ENCODE results near the gene LGALS9.

Gene LGALS9

GRCh38 chr17:27597188-27597580 is 33.8 kb upstream of the LGALS9 start:
- peak overlapping the region; percentile 62 to 64 for H3K27ac Mint-ChIP-seq
- no peaks in the 10 kb centered on the region for H3K9me3 Mint-ChIP-seq
- DNase-seq = no peak
- ATAC-seq (replicated peaks) = no peak
- no peak overlapping the region for H3K4me3 Mint-ChIP-seq
- peaks cover 6% of the 10 kb centered on the region for H3K36me3 Mint-ChIP-seq (ENCODE audit: insufficient read depth)
- H3K4me1 Mint-ChIP-seq (ENCODE audit: low read depth in 2 of 2) = peaks cover 2 to 10% of the 10 kb centered on the region in 2 donors
- H3K27me3 Mint-ChIP-seq = no peaks in the 10 kb centered on the region

GRCh38 chr17:27597783-27598320 is 33.1 kb upstream of the LGALS9 start:
- ATAC-seq (replicated peaks) (no peak), DNase-seq (no peak)
- peak overlapping the region; percentile 62 to 64 for H3K27ac Mint-ChIP-seq
- H3K4me3 Mint-ChIP-seq = no peak overlapping the region
- H3K9me3 Mint-ChIP-seq = no peaks in the 10 kb centered on the region
- H3K36me3 Mint-ChIP-seq (ENCODE audit: insufficient read depth) = peaks cover 4% of the 10 kb centered on the region
- H3K27me3 Mint-ChIP-seq = no peaks in the 10 kb centered on the region
- peaks cover 2 to 10% of the 10 kb centered on the region in 2 donors for H3K4me1 Mint-ChIP-seq (ENCODE audit: low read depth in 2 of 2)

GRCh38 chr17:27598337-27599050 is 32.5 kb upstream of the LGALS9 start:
- H3K9me3 Mint-ChIP-seq = no peaks in the 10 kb centered on the region
- peaks cover 2 to 10% of the 10 kb centered on the region in 2 donors for H3K4me1 Mint-ChIP-seq (ENCODE audit: low read depth in 2 of 2)
- H3K27ac Mint-ChIP-seq = peak overlapping the region in 1 of 2 donors; percentile 69
- ATAC-seq (replicated peaks) = no peak
- no peak overlapping the region for H3K4me3 Mint-ChIP-seq
- peaks cover 4% of the 10 kb centered on the region for H3K36me3 Mint-ChIP-seq (ENCODE audit: insufficient read depth)
- DNase-seq = no peak
- H3K27me3 Mint-ChIP-seq = no peaks in the 10 kb centered on the region

DNA sequence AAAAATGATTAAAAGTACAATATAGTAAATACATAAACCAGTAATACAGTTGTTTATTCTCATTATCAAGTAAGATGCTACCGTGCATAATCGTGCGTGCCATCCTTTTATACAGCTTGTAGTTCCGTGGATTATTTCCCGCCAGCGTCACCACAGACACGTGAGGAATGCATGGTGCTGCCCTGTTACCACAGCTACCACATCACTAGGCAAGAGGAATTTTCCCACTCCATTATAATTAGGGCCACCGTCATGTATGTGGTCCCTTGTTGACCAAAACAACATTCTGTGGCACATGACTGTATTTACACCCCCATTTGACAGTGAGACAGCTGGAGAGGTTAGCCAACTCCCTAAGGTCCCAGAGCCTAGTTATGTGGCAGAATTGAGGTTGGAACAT is 30.5 kb upstream of the LGALS9 start:
- Mint-ChIP-seq H3K27me3 (no peaks in the 10 kb centered on the region), H3K4me1 (ENCODE audit: low read depth in 2 of 2) (peaks cover 0 to 2% of the 10 kb centered on the region in 2 donors), H3K27ac (no peak overlapping the region), H3K36me3 (ENCODE audit: insufficient read depth) (peaks cover 4% of the 10 kb centered on the region), H3K4me3 (no peak overlapping the region), H3K9me3 (no peaks in the 10 kb centered on the region)
- DNase-seq = no peak
- no peak for ATAC-seq (replicated peaks)

DNA sequence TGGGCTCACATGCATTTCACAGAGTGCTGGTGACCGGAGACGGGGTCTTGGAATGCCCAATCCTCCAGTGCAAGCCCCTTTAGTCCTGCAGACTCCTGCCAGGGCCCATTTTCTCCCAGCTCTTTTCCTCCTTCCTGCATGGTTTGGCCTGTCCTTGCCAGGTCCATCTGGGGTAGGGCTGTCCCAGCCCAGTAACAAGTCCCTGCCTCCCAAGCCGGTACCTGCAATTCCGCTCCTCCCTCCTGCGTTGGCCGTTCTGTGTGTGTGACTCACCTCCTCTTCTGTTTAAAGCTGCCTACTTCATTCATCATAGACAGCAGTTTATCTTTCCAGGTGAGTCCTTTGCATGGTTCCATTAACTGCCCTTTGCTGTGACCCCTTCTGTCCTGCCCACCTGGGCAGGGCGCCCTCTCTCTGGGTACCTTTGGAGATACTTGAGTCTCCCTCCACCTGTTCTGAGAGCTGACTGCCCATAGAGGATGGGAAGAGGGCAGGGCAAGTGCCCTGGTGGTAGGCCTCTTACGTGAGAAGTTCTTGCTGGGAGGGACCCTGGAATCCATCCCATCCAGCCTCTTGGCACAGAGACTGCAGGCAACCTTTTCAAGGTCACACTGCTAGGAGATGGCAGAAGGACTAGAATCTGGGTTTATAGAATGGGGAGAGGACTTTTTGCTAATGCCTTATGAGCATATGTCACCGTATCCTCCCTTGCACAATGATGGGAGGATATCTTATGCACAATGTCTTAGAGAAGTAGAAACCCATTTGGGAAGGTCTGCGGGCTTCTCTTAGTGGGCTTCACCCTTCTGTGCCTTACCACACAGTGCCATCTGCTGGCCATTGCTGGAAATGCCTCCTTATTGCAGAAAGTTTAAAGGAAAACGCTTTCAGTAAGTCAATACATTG is 29.7 kb upstream of the LGALS9 start:
- Mint-ChIP-seq H3K9me3 (no peaks in the 10 kb centered on the region), H3K4me3 (no peak overlapping the region), H3K36me3 (ENCODE audit: insufficient read depth) (peaks cover 4% of the 10 kb centered on the region), H3K27me3 (no peaks in the 10 kb centered on the region), H3K4me1 (ENCODE audit: low read depth in 2 of 2) (peaks cover 0 to 2% of the 10 kb centered on the region in 2 donors), H3K27ac (no peak overlapping the region)
- ATAC-seq (replicated peaks) (peak; percentile 63), DNase-seq (peak; percentile 79 to 84 (median 83))

DNA sequence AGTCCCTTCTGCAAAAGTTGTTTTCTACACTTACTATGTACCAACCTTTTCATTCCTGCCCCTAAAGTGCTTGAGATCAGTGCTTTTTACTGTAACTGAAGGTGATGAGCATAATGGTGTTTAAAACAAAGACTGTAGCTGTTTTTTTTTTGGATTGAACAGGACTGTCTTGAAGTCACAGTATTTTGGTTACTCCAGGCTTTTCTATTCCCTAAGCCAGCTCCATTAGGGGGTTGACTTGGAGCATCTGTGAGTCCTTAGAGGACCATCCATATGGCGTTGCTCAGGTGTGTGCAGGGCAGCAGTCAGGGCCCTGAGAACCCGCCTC is 29.0 kb upstream of the LGALS9 start:
- no peak overlapping the region for H3K4me3 Mint-ChIP-seq
- ATAC-seq (replicated peaks) (no peak), DNase-seq (no peak)
- no peaks in the 10 kb centered on the region for H3K9me3 Mint-ChIP-seq
- H3K27ac Mint-ChIP-seq = no peak overlapping the region
- no peaks in the 10 kb centered on the region for H3K27me3 Mint-ChIP-seq
- peaks cover 8% of the 10 kb centered on the region for H3K36me3 Mint-ChIP-seq (ENCODE audit: insufficient read depth)
- H3K4me1 Mint-ChIP-seq (ENCODE audit: low read depth in 2 of 2) = peaks cover 0 to 2% of the 10 kb centered on the region in 2 donors

DNA sequence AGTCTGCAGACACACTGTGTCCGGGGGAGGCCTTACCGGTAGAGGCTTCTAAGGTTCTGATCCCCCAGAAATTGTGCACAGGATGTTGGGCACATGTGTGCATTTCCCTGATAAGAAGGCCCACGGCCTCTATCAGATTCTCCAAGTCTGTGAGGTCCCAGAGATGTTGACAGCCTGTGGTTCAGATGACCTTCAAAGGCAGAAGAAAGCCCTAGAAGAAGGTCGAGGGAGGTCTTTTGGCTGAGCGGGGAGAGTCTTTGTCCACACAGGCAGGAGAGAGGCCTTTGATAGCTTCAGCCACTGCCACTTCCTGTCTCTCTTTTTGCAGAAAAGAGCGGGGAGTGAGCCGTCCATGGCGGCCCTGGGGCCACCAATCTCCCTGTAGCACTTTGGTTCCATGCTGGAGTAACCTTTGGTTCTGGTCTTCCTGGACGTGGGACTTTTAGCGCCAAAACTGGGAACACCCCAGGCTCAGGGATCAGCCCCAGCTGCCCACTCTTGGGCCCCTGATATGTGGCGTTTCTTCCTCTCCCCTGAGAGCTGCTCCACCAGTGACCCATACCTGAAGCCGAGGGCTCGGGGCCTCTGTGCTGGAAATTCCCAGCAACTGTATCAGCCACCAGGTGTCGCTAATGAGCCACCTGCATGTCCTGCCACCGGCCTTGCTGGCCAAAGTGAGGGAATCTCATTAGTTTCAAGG is 28.1 kb upstream of the LGALS9 start:
- H3K4me3 Mint-ChIP-seq = no peak overlapping the region
- H3K36me3 Mint-ChIP-seq (ENCODE audit: insufficient read depth) = peaks cover 12% of the 10 kb centered on the region
- H3K9me3 Mint-ChIP-seq = no peaks in the 10 kb centered on the region
- no peak overlapping the region for H3K27ac Mint-ChIP-seq
- H3K4me1 Mint-ChIP-seq (ENCODE audit: low read depth in 2 of 2) = peaks cover 0 to 2% of the 10 kb centered on the region in 2 donors
- no peaks in the 10 kb centered on the region for H3K27me3 Mint-ChIP-seq
- ATAC-seq (replicated peaks) = peak; percentile 61
- DNase-seq = peak; percentile 68 to 70 (median 68)

DNA sequence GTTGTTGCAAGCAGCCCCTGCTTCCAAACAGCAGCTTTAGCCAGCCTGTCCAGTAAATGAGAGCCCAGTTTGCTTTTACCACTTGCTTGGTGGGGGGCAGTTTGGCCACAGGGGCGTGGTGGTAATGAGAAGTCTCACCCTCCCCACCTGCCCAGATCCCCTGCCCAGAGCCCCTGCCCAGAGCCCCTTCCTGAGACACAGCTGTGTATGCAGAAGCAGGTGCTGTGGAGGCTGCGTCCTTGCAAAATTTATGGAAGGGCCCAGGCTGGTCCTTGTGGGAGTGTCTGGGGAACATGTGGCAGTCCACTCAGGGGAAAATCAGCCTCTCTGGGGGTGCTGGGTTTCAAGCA is 27.6 kb upstream of the LGALS9 start:
- Mint-ChIP-seq H3K27ac (no peak overlapping the region), H3K4me1 (ENCODE audit: low read depth in 2 of 2) (peaks cover 0 to 2% of the 10 kb centered on the region in 2 donors), H3K4me3 (no peak overlapping the region), H3K27me3 (no peaks in the 10 kb centered on the region), H3K36me3 (ENCODE audit: insufficient read depth) (peaks cover 12% of the 10 kb centered on the region), H3K9me3 (no peaks in the 10 kb centered on the region)
- DNase-seq (no peak), ATAC-seq (replicated peaks) (no peak)

DNA sequence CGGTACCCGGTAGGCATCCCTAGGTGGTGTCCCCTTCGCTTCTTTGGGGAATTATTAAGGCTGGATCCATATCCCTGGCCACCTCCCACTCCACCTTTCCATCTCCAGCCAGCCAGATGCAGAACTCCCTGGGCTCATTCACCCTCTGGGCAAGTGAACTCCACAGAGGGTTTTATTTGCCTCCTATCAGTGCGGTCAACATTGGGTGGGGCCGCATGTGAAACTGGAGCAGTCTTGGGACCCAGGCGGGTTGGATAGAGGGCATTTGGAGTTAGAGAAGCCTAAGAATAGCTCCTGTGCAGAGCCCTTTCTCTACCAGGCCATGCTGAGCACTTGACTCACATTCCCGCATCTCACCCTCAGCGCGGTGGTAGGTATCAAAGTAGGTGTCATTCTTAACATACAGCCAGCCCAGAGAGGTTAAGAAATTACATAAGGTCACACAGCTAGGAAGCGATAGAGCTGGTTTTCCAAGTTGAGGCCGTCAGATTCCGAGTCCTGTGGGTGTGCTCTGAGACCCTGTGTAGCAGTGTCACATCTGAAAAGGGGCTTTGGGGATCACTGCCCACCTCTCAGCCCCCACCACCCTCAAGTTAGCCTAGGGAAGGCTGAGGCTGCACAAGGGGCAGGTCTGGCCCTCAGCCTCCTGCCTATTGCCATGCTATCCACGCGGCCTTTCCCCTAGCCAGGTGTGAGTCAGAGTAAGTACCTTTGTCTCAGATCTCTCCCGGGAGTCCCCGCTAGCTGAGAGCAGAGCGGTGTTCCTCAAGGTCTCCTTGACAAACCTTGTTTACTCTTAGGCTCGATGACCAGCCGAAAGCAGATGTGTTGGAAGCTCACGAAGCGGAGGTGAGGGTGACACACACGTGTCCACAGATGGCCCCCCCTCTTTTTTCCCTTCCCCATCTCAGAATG is 26.9 kb upstream of the LGALS9 start:
- H3K9me3 Mint-ChIP-seq = no peaks in the 10 kb centered on the region
- H3K36me3 Mint-ChIP-seq (ENCODE audit: insufficient read depth) = peaks cover 15% of the 10 kb centered on the region
- H3K27ac Mint-ChIP-seq = no peak overlapping the region

DNA sequence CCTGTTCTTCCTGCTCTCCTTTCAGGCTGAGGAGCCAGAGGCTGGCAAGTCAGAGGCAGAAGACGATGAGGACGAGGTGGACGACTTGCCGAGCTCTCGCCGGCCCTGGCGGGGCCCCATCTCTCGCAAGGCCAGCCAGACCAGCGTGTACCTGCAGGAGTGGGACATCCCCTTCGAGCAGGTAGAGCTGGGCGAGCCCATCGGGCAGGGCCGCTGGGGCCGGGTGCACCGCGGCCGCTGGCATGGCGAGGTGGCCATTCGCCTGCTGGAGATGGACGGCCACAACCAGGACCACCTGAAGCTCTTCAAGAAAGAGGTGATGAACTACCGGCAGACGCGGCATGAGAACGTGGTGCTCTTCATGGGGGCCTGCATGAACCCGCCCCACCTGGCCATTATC is 25.6 kb upstream of the LGALS9 start:
- Mint-ChIP-seq H3K4me3 (no peak overlapping the region), H3K27ac (no peak overlapping the region), H3K9me3 (no peaks in the 10 kb centered on the region), H3K4me1 (ENCODE audit: low read depth in 2 of 2) (no peaks in the 10 kb centered on the region), H3K27me3 (no peaks in the 10 kb centered on the region), H3K36me3 (ENCODE audit: insufficient read depth) (peaks cover 19% of the 10 kb centered on the region)
- ATAC-seq (replicated peaks) (no peak), DNase-seq (no peak)

More for the DNA sequence above, 26.9 kb upstream of the LGALS9 start:
- no peak overlapping the region for H3K4me3 Mint-ChIP-seq
- ATAC-seq (replicated peaks) (no peak), DNase-seq (no peak)
- H3K4me1 Mint-ChIP-seq (ENCODE audit: low read depth in 2 of 2) = peaks cover 0 to 2% of the 10 kb centered on the region in 2 donors
- H3K27me3 Mint-ChIP-seq = no peaks in the 10 kb centered on the region

- Mint-ChIP-seq H3K9me3 (no peaks in the 10 kb centered on the region), H3K36me3 (ENCODE audit: insufficient read depth) (peaks cover 18% of the 10 kb centered on the region), H3K4me3 (no peak overlapping the region), H3K27me3 (no peaks in the 10 kb centered on the region), H3K27ac (no peak overlapping the region), H3K4me1 (ENCODE audit: low read depth in 2 of 2) (no peaks in the 10 kb centered on the region)
- ATAC-seq (replicated peaks) = no peak
- DNase-seq = no peak
These were observed 23.4 kb upstream of the LGALS9 start for GRCh38 chr17:27607521-27608091.

- H3K27ac Mint-ChIP-seq = peak overlapping the region in 1 of 2 donors; percentile 23
- no peak overlapping the region for H3K4me3 Mint-ChIP-seq
- no peaks in the 10 kb centered on the region for H3K27me3 Mint-ChIP-seq
- no peaks in the 10 kb centered on the region for H3K9me3 Mint-ChIP-seq
- H3K36me3 Mint-ChIP-seq (ENCODE audit: insufficient read depth) = peaks cover 18% of the 10 kb centered on the region
- DNase-seq = no peak
- ATAC-seq (replicated peaks) = no peak
- H3K4me1 Mint-ChIP-seq (ENCODE audit: low read depth in 2 of 2) = no peaks in the 10 kb centered on the region
These were observed 22.4 kb upstream of the LGALS9 start for GRCh38 chr17:27608328-27609230.
